ENCODE data around the gene RNF168.

DNA sequence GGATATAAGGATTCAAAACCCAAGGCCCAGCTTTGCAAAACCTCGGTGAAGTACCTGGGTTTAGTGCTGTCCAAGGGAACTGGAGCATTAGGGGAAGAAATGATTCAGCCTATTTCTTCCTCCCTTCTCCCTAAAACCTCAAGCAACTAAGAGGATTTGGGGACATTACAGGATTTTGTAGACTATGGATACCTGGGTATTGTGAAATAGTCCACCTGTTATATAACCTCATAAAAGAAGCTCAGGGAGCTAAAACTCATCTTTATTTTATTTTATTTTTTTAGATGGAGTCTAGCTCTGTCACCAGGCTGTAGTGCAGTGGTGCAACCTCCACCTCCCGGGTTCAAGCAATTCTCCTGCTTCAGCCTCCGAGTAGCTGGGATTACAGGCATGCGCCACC is 20.3 kb upstream of the RNF168 start:
- TF ChIP-seq, protein P1, sequence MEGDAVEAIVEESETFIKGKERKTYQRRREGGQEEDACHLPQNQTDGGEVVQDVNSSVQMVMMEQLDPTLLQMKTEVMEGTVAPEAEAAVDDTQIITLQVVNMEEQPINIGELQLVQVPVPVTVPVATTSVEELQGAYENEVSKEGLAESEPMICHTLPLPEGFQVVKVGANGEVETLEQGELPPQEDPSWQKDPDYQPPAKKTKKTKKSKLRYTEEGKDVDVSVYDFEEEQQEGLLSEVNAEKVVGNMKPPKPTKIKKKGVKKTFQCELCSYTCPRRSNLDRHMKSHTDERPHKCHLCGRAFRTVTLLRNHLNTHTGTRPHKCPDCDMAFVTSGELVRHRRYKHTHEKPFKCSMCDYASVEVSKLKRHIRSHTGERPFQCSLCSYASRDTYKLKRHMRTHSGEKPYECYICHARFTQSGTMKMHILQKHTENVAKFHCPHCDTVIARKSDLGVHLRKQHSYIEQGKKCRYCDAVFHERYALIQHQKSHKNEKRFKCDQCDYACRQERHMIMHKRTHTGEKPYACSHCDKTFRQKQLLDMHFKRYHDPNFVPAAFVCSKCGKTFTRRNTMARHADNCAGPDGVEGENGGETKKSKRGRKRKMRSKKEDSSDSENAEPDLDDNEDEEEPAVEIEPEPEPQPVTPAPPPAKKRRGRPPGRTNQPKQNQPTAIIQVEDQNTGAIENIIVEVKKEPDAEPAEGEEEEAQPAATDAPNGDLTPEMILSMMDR (optimal IDR thresholded peaks at IDR 0.05 in 1 of 3, IDR thresholded peaks at IDR 0.05 in 1 of 3, conservative IDR thresholded peaks at IDR 0.05 in 1 of 3; ENCODE audit: extremely low read depth in 1 of 3, insufficient read depth in 2 of 3, low read length in 3 of 3), result no peak
- TF ChIP-seq EZH2 (IDR thresholded peaks at IDR 0.05; ENCODE audit: low read length), result no peak
